NCI-H2196 treated with DMSO at 0.1 percent for 48 hours (cell line): ENCODE measurements around the gene OPRL1.

Experiments used
- DNase-seq: peaks from one replicate; lab custom pipeline; 2025; ENCODE audit not compliant: unreplicated experiment; lab: John Stamatoyannopoulos, UW

OPRL1 gene

GRCh38 chr20:64055893-64056638 is 23.8 kb upstream of the OPRL1 start:
- DNase-seq = no peak

GRCh38 chr20:64056639-64056888 is 23.3 kb upstream of the OPRL1 start:
- no peak for DNase-seq

GRCh38 chr20:64056889-64057627 is 22.8 kb upstream of the OPRL1 start:
- no peak for DNase-seq

- DNase-seq = peak; percentile 34
These were observed 22.0 kb upstream of the OPRL1 start for GRCh38 chr20:64057628-64058498.

- DNase-seq = no peak
These were observed 21.3 kb upstream of the OPRL1 start for GRCh38 chr20:64058536-64058935.

- DNase-seq = no peak
These were observed 17.6 kb upstream of the OPRL1 start for GRCh38 chr20:64062276-64062595.

GRCh38 chr20:64062596-64063388 is 17.1 kb upstream of the OPRL1 start, which contains the start of gene TCEA2:
Gene TCEA2 (plus strand): TSS chr20:64063198. CDS start chr20:64063313, 115 bp downstream.
- DNase-seq = peak; percentile 91

- no peak for DNase-seq
These were observed 16.3 kb upstream of the OPRL1 start for GRCh38 chr20:64063389-64064144.

GRCh38 chr20:64064145-64064698 is 15.7 kb upstream of the OPRL1 start:
- no peak for DNase-seq

- no peak for DNase-seq
These were observed 14.6 kb upstream of the OPRL1 start for GRCh38 chr20:64065062-64065973.

- no peak for DNase-seq
These were observed 13.9 kb upstream of the OPRL1 start for GRCh38 chr20:64065974-64066343.

GRCh38 chr20:64067005-64067632 is 12.8 kb upstream of the OPRL1 start:
- DNase-seq = no peak

GRCh38 chr20:64067733-64068307 is 12.1 kb upstream of the OPRL1 start:
- no peak for DNase-seq

GRCh38 chr20:64068386-64069208 is 11.3 kb upstream of the OPRL1 start:
- DNase-seq = no peak

- DNase-seq = no peak
These were observed 10.7 kb upstream of the OPRL1 start for GRCh38 chr20:64069209-64069613.

- no peak for DNase-seq
These were observed 10.2 kb upstream of the OPRL1 start for GRCh38 chr20:64069614-64070243.
